ENCODE measurements around the gene RLF. TPM values are rescaled to one million over a fixed set of nuclear protein-coding genes. Genes with fewer than 3 reads are reported as not detected.
A peak's percentile ranks its signal among the peaks of the same experiment; 100 is the strongest.

The RLF gene, protein sequence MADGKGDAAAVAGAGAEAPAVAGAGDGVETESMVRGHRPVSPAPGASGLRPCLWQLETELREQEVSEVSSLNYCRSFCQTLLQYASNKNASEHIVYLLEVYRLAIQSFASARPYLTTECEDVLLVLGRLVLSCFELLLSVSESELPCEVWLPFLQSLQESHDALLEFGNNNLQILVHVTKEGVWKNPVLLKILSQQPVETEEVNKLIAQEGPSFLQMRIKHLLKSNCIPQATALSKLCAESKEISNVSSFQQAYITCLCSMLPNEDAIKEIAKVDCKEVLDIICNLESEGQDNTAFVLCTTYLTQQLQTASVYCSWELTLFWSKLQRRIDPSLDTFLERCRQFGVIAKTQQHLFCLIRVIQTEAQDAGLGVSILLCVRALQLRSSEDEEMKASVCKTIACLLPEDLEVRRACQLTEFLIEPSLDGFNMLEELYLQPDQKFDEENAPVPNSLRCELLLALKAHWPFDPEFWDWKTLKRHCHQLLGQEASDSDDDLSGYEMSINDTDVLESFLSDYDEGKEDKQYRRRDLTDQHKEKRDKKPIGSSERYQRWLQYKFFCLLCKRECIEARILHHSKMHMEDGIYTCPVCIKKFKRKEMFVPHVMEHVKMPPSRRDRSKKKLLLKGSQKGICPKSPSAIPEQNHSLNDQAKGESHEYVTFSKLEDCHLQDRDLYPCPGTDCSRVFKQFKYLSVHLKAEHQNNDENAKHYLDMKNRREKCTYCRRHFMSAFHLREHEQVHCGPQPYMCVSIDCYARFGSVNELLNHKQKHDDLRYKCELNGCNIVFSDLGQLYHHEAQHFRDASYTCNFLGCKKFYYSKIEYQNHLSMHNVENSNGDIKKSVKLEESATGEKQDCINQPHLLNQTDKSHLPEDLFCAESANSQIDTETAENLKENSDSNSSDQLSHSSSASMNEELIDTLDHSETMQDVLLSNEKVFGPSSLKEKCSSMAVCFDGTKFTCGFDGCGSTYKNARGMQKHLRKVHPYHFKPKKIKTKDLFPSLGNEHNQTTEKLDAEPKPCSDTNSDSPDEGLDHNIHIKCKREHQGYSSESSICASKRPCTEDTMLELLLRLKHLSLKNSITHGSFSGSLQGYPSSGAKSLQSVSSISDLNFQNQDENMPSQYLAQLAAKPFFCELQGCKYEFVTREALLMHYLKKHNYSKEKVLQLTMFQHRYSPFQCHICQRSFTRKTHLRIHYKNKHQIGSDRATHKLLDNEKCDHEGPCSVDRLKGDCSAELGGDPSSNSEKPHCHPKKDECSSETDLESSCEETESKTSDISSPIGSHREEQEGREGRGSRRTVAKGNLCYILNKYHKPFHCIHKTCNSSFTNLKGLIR (N-terminal part only)
- total RNA-seq (2021; ENCODE audit: unreplicated experiment): 15.7 TPM
- 5.0 TPM for polyA plus RNA-seq (2012; ENCODE audit: insufficient read length)
- percentile 88 among the genes with signal in this experiment for Bru-seq, nascent RNA
- percentile 81 among the genes with signal in this experiment for BruChase-seq, experiment 1, labeled RNA remaining after a 2-hour chase
- percentile 68 among the genes with signal in this experiment for BruChase-seq, experiment 2, labeled RNA remaining after a 6-hour chase
- long read RNA-seq, full-length matches to known transcripts: 36 of 48 reads
- long read RNA-seq, partial matches to known transcripts: 3 of 48 reads
- long read RNA-seq, other reads (novel, unspliced or antisense): 9 of 48 reads

DNA sequence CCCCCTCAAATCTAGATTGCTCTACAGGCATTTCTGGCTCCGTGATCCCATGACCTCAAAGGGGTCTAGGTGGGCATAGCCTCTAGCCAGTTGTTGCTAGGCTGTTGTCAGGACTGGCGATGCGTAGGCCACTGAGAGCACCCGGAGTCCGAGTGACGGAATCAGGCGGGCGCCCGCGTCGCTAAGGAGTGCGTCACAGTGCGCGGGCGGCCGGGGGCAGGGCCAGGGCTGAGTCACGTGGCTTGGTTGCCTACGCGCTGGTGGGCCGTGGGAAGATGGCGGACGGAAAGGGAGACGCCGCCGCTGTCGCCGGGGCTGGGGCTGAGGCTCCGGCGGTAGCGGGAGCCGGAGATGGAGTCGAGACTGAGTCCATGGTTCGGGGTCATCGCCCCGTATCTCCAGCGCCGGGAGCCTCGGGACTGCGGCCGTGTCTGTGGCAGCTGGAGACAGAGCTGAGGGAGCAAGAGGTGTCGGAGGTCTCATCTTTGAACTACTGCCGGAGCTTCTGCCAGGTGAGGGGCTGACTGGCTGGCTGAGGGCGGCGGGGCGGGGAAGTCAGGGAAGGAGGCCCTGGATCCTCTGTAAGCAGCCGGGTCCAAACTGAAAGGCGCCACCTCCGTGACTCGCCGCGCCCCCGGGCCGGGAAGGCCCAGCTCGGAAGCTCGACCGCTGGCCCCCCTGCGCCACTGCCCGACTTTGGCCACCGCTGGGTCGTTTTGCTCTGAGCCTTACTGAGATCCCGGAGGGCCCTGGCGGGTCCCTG is at the start of gene RLF:
TSS of gene RLF (plus strand) at position 263 of the 763 bp plus-strand sequence. CDS start at position 276, 13 bp downstream.
- TF ChIP-seq POLR2AphosphoS5 (IDR thresholded peaks at IDR 0.05; ENCODE audit: low read depth, low read length): peak; percentile 78; the same call in 1 of the 2 replicates
- TF ChIP-seq TCF7L2 (IDR thresholded peaks at IDR 0.05; ENCODE audit: low read depth, low read length): no peak
- TF ChIP-seq SIN3A (IDR thresholded peaks at IDR 0.05; ENCODE audit: borderline replicate concordance, insufficient read depth, low read depth, low read length): peak; percentile 73; the same call in 1 of the 2 replicates
- TF ChIP-seq, protein P1, sequence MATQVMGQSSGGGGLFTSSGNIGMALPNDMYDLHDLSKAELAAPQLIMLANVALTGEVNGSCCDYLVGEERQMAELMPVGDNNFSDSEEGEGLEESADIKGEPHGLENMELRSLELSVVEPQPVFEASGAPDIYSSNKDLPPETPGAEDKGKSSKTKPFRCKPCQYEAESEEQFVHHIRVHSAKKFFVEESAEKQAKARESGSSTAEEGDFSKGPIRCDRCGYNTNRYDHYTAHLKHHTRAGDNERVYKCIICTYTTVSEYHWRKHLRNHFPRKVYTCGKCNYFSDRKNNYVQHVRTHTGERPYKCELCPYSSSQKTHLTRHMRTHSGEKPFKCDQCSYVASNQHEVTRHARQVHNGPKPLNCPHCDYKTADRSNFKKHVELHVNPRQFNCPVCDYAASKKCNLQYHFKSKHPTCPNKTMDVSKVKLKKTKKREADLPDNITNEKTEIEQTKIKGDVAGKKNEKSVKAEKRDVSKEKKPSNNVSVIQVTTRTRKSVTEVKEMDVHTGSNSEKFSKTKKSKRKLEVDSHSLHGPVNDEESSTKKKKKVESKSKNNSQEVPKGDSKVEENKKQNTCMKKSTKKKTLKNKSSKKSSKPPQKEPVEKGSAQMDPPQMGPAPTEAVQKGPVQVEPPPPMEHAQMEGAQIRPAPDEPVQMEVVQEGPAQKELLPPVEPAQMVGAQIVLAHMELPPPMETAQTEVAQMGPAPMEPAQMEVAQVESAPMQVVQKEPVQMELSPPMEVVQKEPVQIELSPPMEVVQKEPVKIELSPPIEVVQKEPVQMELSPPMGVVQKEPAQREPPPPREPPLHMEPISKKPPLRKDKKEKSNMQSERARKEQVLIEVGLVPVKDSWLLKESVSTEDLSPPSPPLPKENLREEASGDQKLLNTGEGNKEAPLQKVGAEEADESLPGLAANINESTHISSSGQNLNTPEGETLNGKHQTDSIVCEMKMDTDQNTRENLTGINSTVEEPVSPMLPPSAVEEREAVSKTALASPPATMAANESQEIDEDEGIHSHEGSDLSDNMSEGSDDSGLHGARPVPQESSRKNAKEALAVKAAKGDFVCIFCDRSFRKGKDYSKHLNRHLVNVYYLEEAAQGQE (IDR thresholded peaks at IDR 0.05; ENCODE audit: insufficient read depth in 1 of 2, low read depth in 2 of 2, low read length in 1 of 2): 0 out of 4 replicates have a peak, but pooled peaks of 1 of the 2 experiments have one; percentile 20
- TF ChIP-seq, protein P2, sequence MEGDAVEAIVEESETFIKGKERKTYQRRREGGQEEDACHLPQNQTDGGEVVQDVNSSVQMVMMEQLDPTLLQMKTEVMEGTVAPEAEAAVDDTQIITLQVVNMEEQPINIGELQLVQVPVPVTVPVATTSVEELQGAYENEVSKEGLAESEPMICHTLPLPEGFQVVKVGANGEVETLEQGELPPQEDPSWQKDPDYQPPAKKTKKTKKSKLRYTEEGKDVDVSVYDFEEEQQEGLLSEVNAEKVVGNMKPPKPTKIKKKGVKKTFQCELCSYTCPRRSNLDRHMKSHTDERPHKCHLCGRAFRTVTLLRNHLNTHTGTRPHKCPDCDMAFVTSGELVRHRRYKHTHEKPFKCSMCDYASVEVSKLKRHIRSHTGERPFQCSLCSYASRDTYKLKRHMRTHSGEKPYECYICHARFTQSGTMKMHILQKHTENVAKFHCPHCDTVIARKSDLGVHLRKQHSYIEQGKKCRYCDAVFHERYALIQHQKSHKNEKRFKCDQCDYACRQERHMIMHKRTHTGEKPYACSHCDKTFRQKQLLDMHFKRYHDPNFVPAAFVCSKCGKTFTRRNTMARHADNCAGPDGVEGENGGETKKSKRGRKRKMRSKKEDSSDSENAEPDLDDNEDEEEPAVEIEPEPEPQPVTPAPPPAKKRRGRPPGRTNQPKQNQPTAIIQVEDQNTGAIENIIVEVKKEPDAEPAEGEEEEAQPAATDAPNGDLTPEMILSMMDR (IDR thresholded peaks at IDR 0.05): no peak
- DNase-seq (ENCODE audit: low read depth, low spot score) (peak; percentile 62), ATAC-seq (peak; percentile 99)
- ChIA-PET POLR2A (no interaction called here), CTCF (interaction anchor here (0.6 to 0.8 kb wide), 2 partner anchors 17 to 101 kb away, joined by 3 to 7 read pairs; no protein-coding TSS in a partner anchor)
- Histone ChIP-seq H3K9me3 (ENCODE audit: control insufficient read depth, insufficient read depth, low read depth, low read length) (no peaks in the 10 kb centered on the region), H3K36me3 (ENCODE audit: control insufficient read depth, insufficient read depth, low read length) (no peaks in the 10 kb centered on the region; the same call in 1 of the 2 replicates), H3K27me3 (ENCODE audit: control insufficient read depth, insufficient read depth, low read length) (no peaks in the 10 kb centered on the region), H3K4me3 (ENCODE audit: low read depth in 2 of 2, low read length in 2 of 2) (peak within 1 kb of the TSS; percentile 62 to 98), H3K27ac (ENCODE audit: low read length) (peak within 1 kb of the TSS; percentile 97), H3K4me1 (ENCODE audit: control insufficient read depth, insufficient read depth, low read length) (peaks cover 9% of the 10 kb centered on the region; the same call in 1 of the 2 replicates)
- intact Hi-C loops (cut with micrococcal nuclease; ENCODE audit: unreplicated experiment): loop anchor here (10.0 kb wide), 1 partner anchor 93 kb away; the partner anchor contains the start of gene ZMPSTE24
- TSS peak; percentile 70 for BruUV-seq (replicated peaks)
- in situ Hi-C loops (cut with HindIII; ENCODE audit: low pct_unique_long_range_greater_than_20kb, low sequenced_read_pairs): no loop called here
